HepG2 (cell line): ENCODE measurements around the gene CSTB. TPM values are rescaled to one million over a fixed set of nuclear protein-coding genes. Genes with fewer than 3 reads are reported as not detected.
A peak's percentile ranks its signal among the peaks of the same experiment; 100 is the strongest.

Source experiments
- ATAC-seq: fragments of 200-7000 bp; cut with Tn5 transposase; 3 replicates; pipeline ENCODE4 v1.9.1; 2020; ENCODE audit warnings: mild to moderate bottlenecking, moderate library complexity
- BruUV-seq: library from RNA; stranded (reverse); fragments of 400-500 nt; replicated peaks from 2 replicates; lab custom pipeline; 2021; lab: Mats Ljungman, UMichigan
- CTCF ChIA-PET: fragments of 300-600 bp; formaldehyde crosslinking; extraction: SDS; loops from one replicate; lab custom pipeline; 2021; ENCODE audit warnings: low total read pairs, inconsistent platforms, low intra/inter-chr PET ratio; lab: Yijun Ruan, JAX
- POLR2A ChIA-PET: fragments of 350-600 bp; sonication (Branson Sonifier 250); formaldehyde crosslinking; loops from one replicate; lab custom pipeline; 2020; ENCODE audit warnings: antibody characterized with exemption, inconsistent platforms; lab: Yijun Ruan, JAX
- DNase-seq: peaks from one replicate; pipeline ENCODE4 v3.0.0-alpha.2; 2015; ENCODE audit warnings: low spot score
- FAIRE-seq: peaks from 3 replicates; lab custom pipeline; 2011; peaks lifted over from hg19 to GRCh38; lab: Jason Lieb, UNC
- H2AFZ ChIP-seq: one replicate; pipeline ENCODE4 v1.6.1; 2011; ENCODE audit warnings: low read length, inconsistent platforms
- H3K27ac ChIP-seq: fragments of 300-600 bp; 3 replicates; pipeline ENCODE4 v1.8.0; 2011; ENCODE audit warnings: mixed run types, mild to moderate bottlenecking, mixed read lengths, low read length, inconsistent platforms; ENCODE audit not compliant: insufficient read depth; ENCODE audit errors: extremely low read length
- H3K27me3 ChIP-seq, 2 experiments: fragments of 200-600 bp in 1 of 2; 2 replicates in 1 of 2; 3 replicates in 1 of 2; pipeline versions ENCODE4 v1.6.0 to v1.8.0; 2011; ENCODE audit warnings: low read length in 2 of 2, mild to moderate bottlenecking in 2 of 2, moderate library complexity in 2 of 2, inconsistent platforms in 1 of 2; ENCODE audit not compliant: insufficient read depth in 2 of 2, control insufficient read depth in 1 of 2
- H3K36me3 ChIP-seq, 2 experiments: fragments of 200-600 bp in 1 of 2; replicated peaks in 1 of 2; 2 replicates in 1 of 2; 3 replicates in 1 of 2; pipeline versions ENCODE4 v1.5.1 to v1.8.0; 2011; ENCODE audit warnings: low read length in 2 of 2, inconsistent platforms in 1 of 2; ENCODE audit not compliant: insufficient read depth in 2 of 2, control insufficient read depth in 1 of 2
- H3K4me1 ChIP-seq: 2 replicates; pipeline ENCODE4 v1.5.1; 2012; ENCODE audit warnings: low read length, inconsistent platforms; ENCODE audit not compliant: insufficient read depth
- H3K4me2 ChIP-seq: 2 replicates; pipeline ENCODE4 v1.6.0; 2011; ENCODE audit warnings: low read depth, low read length, inconsistent platforms
- H3K4me3 ChIP-seq, 3 experiments: fragments of 200-600 bp in 1 of 3; sonication (generic), shearing (Covaris generic) in 1 of 3; replicated peaks in 1 of 3; 2 replicates each; pipeline ENCODE4 v1.5.1; 2011 to 2016; ENCODE audit warnings: low read length in 3 of 3, inconsistent platforms in 2 of 3, low read depth in 2 of 3, mild to moderate bottlenecking in 2 of 3, control low read depth in 1 of 3, mixed read lengths in 1 of 3; ENCODE audit not compliant: insufficient read depth in 1 of 3
- H3K79me2 ChIP-seq: one replicate; pipeline ENCODE4 v1.6.1; 2011; ENCODE audit warnings: low read length, inconsistent platforms; ENCODE audit not compliant: insufficient read depth
- H3K9ac ChIP-seq: 2 replicates; pipeline ENCODE4 v1.6.0; 2011; ENCODE audit warnings: mild to moderate bottlenecking, low read depth, low read length, inconsistent platforms; ENCODE audit not compliant: insufficient read depth
- H3K9me3 ChIP-seq: 2 replicates; pipeline ENCODE4 v1.5.1; 2012; ENCODE audit warnings: mild to moderate bottlenecking, low read length
- H4K20me1 ChIP-seq: 2 replicates; pipeline ENCODE4 v1.6.0; 2011; ENCODE audit warnings: inconsistent platforms, mild to moderate bottlenecking, low read length, moderate library complexity; ENCODE audit not compliant: insufficient read depth
- CEBPZ ChIP-seq: IDR thresholded peaks from 2 replicates; pipeline ENCODE4 v1.6.1; 2012; ENCODE audit warnings: low read length, improper control_type of control experiment
- SAFB2 ChIP-seq: sonication (generic); formaldehyde crosslinking; IDR thresholded peaks from 2 replicates; pipeline ENCODE4 v1.5.1; 2020; ENCODE audit warnings: missing genetic modification reagents, low read depth, mild to moderate bottlenecking, borderline replicate concordance
- ZNF407 ChIP-seq: sonication (generic); formaldehyde crosslinking; IDR thresholded peaks from one replicate; pipeline ENCODE4 v1.5.1; 2020; ENCODE audit warnings: mild to moderate bottlenecking, missing genetic modification reagents; ENCODE audit errors: not compliant biosample characterization
- ZNF816 ChIP-seq: sonication (generic); formaldehyde crosslinking; IDR thresholded peaks from 2 replicates; pipeline ENCODE4 v1.8.0; 2022; ENCODE audit warnings: missing genetic modification reagents, mild to moderate bottlenecking, borderline replicate concordance
- WGBS: methylation state at CpG from one replicate; pipeline ENCODE4 v1.1.6; 2017; ENCODE audit warnings: low lambda C conversion rate; 5-methylcytosine and 5-hydroxymethylcytosine counted together
- in situ Hi-C: cut with HindIII; loops from 2 replicates; pipeline ENCODE4 v1.10.0; 2017; ENCODE audit warnings: low pct_unique_long_range_greater_than_20kb; ENCODE audit not compliant: extremely low pct_ligation_motif_present
- intact Hi-C: fragments of 100-400 bp; cut with micrococcal nuclease; formaldehyde crosslinking; loops from one replicate; pipeline ENCODE4 v1.10.0; 2022; ENCODE audit not compliant: unreplicated experiment
- polyA plus RNA-seq, 8 experiments: library from polyadenylated mRNA; depleted of rRNA in 3 of 8; stranded (reverse) in 7 of 8; unstranded in 1 of 8; fragments of >200 nt; fragmentation: Illumina TruSeq in 4 of 8; extraction: Trizol in 4 of 8; gene quantifications; 2 replicates each; pipeline versions ENCODE4 v1.2.1 to v1.2.3, GENCODE V29; 2011 to 2016; ENCODE audit warnings: low read depth in 4 of 8, missing spikeins in 1 of 8, mixed read lengths in 1 of 8; ENCODE audit not compliant: insufficient read depth in 1 of 8
- total RNA-seq, 5 experiments: library from RNA; depleted of rRNA; stranded (reverse); fragments of >200 nt; fragmentation: Illumina TruSeq; extraction: Trizol; gene quantifications; 2 replicates each; pipeline ENCODE4 v1.2.3, GENCODE V29; 2016; ENCODE audit warnings: low read depth in 1 of 5

The CSTB gene
- total and polyA plus RNA-seq, 2 of the 13 experiments (the other 11 are each of a cell fraction or from before 2014, with no cell fraction given) = 11.7 to 94.1 TPM

- TF ChIP-seq CEBPZ (no peak), ZNF816 (CRISPR knock-in tag) (no peak)
These were observed 43.0 kb downstream of the CSTB start (continued) for GRCh38 chr21:43733060-43733459.

DNA sequence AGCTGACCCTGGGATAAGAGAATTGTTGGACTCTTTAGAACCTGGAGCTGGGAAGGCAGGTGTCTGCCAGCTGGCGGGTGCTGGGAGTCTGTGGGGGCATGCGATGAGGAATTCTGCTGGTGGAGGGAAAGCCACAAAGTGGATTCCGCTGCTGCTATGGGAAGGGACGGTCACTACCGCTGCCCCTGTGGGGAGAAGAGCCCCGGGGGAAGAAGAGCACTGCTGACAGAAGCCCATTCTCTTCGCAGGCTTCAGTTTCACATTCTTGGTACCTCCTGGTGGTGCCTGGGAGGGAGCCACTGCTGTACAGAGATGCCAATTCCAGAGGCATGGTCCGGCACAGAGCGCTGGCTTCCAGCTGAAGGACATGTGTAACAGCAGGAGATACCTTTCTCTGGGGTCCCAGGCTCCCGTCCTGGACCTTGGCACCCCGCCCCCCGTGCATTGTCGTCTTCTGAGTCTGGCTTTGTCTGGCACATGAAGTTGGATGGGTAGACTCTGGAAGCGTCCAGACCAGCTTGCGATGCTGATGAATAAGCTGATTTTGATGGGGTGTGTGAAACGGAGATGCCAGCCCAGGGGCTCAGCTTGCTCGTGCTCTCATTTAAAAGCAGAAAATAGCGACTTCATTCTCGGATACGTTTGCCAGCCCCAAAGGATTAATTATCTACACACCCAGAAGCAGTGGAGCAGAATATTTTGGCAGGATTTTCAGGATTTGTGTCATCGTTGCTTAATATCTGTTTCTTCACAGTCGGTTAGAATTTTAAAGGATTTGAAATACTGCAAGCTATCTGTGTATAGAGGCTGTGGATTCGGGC is 44.0 kb downstream of the CSTB start:
- no peaks in the 10 kb centered on the region; a peak in 1 of 5 replicates for H3K27me3 ChIP-seq
- in situ Hi-C loops = no loop called here
- intact Hi-C loops = no loop called here
- peak; percentile 0; the same call in 2 of the 3 replicates for ATAC-seq
- H3K4me3 ChIP-seq = peak overlapping the region in 2 of 3 experiments; percentile 17 to 64; a peak in 4 of 6 replicates
- H4K20me1 ChIP-seq = no peaks in the 10 kb centered on the region
- peak overlapping the region; percentile 62 for H3K9ac ChIP-seq
- BruUV-seq = TSS peak; percentile 54
- H3K36me3 ChIP-seq = peaks cover 17 to 25% of the 10 kb centered on the region in 2 experiments; a peak in 3 of 5 replicates
- H3K9me3 ChIP-seq = no peaks in the 10 kb centered on the region
- no peak for FAIRE-seq
- peak overlapping the region; percentile 89 for H3K27ac ChIP-seq
- DNase-seq = no peak
- 64% methylated on average over 19 of the region's 23 CpGs for WGBS
- peaks cover 81% of the 10 kb centered on the region for H3K79me2 ChIP-seq
- no peak overlapping the region for H2AFZ ChIP-seq
- ChIA-PET CTCF (no interaction called here), POLR2A (interaction anchor here (0.8 to 5.5 kb wide), 6 partner anchors 11 to 58 kb away, joined by 3 to 21 read pairs (median 4); partner anchors contain the start of genes PDXK and RRP1)
- peaks cover 89% of the 10 kb centered on the region for H3K4me1 ChIP-seq
- H3K4me2 ChIP-seq = peak overlapping the region; percentile 87
- peak; percentile 72 for TF ChIP-seq ZNF407 (CRISPR knock-in tag)
- no peak for TF ChIP-seq SAFB2 (CRISPR knock-in tag)
